Head of caudate nucleus (tissue), 42 donors: ENCODE data around the gene ADGRV1.
"Not testable (repeated sequence)": the region's sequence is repeated elsewhere in the genome, so short reads cannot be mapped to it uniquely, and the experiment has no call there.

Experiments used
- DNase-seq, 42 donors: peaks; one replicate each; pipeline versions ENCODE4 v3.0.0 to v3.0.0-alpha.2; 2020 to 2021; ENCODE audit warnings: mixed read lengths in 7 of 42
- intact Hi-C: fragments of 100-400 bp; cut with DNase I; formaldehyde crosslinking; loops from one replicate; pipeline ENCODE4 v1.15.0; 2022

The ADGRV1 gene

DNA sequence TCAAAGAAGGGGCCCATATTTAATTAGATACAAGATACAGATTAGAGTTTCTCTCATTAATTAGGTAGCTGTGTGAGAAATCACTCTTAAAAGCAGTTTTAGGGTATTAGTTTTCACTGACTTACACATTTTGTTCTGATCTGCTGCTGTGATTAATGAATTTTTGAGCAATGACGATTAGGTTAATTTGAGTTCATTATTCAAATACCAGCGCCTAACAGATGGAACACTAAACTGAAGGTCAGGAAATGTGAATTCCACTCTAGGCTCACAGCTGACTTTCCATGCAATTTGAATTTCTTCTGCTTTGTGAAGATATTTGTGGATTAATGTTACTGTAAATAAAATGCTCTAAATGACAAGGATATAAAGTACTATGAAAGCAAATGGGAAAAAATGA lies 380.6 kb downstream of the ADGRV1 start:
- intact Hi-C loops = no loop called here
- no peak for DNase-seq

DNA sequence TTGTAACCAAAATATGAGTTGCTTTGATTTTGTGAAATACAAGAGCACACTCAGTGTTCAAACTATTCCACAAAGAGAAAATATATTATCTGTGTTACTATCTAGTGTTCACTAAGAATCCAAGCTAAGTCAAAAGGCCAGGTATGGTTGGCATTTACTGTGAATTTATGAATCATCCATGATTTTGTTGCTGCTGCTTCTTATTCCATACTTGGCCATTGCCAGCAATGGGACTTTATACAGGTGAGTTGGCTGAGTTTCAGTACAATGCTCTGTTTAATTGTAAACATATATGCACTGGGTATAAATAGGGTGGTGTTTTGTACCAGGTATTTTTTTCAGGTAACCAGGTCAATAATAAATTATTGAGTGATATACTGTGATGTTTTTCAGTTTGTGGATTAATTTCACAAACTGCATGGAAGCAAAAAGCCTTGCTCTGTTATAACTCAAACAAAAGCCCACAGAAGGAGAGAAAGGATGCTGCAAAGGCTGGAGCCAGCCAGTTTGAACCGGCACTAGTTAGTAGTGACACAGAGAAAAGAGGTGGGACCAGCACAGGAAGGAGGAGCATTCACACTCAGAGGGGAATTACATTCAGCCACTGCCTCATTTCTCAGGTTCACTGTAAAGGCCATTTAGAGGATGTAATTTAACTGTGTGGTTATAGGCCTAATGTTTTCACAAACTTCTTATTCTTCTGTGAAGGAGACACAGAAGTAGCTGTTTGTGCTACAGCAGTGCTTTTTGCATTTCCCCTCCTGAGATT lies 381.8 kb downstream of the ADGRV1 start:
- peak in 9 of 42 donors; percentile 5 to 51 (median 25) for DNase-seq
- intact Hi-C loops = no loop called here

GRCh38 chr5:90941002-90941720 lies 382.6 kb downstream of the ADGRV1 start:
- intact Hi-C loops = no loop called here
- no peak for DNase-seq

DNA sequence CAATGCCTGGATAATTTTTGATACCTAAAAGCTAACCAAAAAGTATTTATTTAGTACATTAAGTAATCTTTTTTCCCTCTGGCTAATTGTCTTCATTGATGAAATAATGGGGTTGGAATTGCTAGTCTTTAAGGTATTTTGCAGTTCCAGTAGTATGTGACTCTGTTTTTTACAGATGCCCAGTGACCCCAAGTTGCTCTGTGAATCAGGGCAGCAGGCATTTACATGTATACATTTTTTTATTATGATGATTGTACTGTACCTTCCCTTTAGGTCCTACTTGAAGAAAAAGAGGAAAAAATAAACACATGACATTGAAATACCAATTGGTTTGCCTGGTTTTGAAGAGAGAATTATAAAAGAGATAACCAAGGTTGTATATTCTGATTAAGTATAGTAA lies 385.5 kb downstream of the ADGRV1 start:
- intact Hi-C loops = no loop called here
- DNase-seq = no peak

DNA sequence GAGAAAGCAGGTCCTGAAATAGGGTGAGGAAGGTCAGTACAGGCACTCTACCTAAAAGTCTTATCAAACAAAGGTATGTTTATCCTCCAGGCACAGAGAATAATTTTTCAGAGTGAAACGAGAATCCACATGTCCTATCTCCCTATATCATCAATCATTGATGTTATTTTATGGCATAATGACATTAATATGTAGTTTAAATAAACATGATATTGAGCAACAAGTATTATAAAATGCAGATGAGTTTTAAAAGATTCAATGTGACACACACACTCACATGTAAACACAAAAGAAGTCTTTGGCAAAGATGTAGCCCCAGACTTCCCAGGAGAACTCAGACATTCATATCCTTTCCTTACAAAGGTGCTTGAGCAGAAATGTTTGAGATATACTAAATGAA lies 389.1 kb downstream of the ADGRV1 start:
- intact Hi-C loops = no loop called here
- no peak for DNase-seq

- no peak for DNase-seq
- intact Hi-C loops = no loop called here
These were observed 390.4 kb downstream of the ADGRV1 start for GRCh38 chr5:90948969-90949368.

GRCh38 chr5:90949469-90950358 lies 391.1 kb downstream of the ADGRV1 start:
- DNase-seq = no peak
- intact Hi-C loops = no loop called here

DNA sequence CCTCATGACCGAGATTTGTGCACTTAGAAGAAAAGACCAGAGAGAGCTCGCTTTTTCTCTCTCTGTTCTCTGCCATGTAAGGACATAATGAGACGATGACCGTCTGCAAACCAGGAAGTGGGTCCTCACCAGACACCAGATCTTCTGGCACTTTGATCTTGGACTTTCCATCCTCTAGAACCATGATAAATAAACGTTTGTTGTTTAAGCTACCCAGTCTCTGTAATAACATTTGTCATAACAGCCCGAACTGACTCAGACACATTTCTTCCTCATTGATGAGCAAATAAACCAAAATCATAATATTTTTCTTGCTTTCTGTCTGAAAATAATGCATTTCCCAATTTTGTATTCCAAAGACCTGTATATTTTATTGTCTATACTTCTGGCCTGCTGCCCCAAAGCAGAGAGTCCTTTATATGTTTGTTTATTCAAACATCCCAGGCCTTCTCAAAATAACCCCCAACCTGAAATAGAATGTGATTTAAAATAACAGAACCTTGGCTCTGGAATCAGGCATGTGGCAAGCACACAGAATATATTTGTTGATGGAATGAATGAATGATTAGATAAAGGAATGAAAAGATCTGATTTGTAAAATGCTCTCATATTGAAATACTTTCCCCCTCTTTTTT lies 396.5 kb downstream of the ADGRV1 start:
- DNase-seq = no peak
- intact Hi-C loops = no loop called here

DNA sequence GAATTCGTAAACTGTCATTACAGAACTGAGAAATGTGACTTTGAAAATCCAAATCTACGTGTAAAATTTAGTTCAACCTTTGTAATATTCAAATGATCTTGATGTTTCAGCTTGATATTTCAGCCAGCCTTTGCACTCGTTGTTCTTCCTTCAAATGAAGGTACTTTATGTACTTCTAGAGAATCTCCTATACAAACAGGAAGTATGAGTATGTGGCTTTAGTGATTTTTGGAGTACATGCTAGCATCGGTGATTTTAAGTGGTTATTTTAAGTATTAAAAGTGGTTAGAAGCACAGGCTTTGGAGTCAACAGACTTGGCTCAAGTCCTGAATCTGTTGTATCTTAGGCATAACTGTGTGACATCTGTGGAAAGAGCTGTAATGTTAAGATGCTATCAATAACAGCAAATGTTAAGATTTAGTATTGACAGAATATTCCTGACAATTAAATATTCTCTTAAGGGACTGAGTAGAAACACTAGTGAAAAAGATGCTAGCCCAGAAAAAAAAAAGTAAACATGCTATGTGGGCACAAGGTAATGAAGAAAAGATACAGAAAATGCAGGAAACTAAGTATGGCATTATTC lies 398.0 kb downstream of the ADGRV1 start:
- intact Hi-C loops = no loop called here

GRCh38 chr5:90957906-90958305 lies 399.3 kb downstream of the ADGRV1 start:
- intact Hi-C loops = no loop called here
- no peak for DNase-seq

More for the DNA sequence above, 398.0 kb downstream of the ADGRV1 start:
- no peak for DNase-seq

DNA sequence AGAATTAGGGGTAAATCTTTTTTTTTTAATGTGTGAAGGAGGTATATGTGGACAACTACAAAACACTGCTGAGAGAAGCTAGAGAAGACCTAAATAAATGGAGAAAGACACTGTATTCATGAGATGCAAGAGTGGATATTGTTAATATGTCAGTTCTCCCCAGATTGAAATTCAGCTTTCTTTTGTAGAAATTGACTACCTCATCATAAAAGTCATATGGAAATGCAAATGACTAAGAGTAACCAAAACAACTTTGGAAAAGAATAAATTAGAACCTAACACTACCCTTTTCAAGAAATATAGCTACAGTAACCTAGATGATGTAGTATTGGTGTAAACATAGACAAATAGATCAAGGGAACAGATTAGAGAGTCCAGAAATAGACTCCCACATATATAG lies 400.7 kb downstream of the ADGRV1 start:
- intact Hi-C loops = no loop called here
- no peak for DNase-seq

- intact Hi-C loops = no loop called here
These were observed 403.9 kb downstream of the ADGRV1 start for GRCh38 chr5:90962481-90962880.

DNA sequence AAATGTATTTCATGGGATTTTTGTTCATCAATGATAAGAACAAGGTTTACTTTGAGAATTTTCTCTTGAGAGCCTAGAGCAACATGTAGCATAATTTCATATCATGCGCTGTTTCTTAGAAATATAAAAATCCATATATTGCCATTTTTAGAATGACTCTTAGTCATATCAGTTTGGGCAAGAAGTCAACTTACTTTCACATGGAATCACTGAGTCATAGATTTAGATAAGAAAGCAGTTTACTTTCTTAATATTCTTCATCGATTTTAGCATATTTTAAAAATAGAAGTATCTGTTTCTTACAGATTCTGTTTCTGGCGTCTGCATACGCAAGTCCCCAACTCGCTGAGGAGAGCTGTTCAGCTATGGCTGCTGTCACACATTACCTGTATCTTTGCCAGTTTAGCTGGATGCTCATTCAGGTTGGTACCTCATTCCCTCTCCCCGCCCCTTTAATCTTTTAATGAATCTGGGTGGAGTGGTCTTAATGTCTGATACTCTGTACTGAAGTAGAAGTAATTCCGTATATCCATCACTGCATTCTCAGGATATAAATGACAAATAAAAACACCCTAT lies 406.6 kb downstream of the ADGRV1 start:
- peak in 10 of 42 donors; percentile 4 to 46 (median 18) for DNase-seq
- intact Hi-C loops = no loop called here

More at GRCh38 chr5:90962481-90962880, 403.9 kb downstream of the ADGRV1 start:
- DNase-seq = peak in 13 of 42 donors; percentile 8 to 62 (median 28)

GRCh38 chr5:90967443-90967842 lies 408.8 kb downstream of the ADGRV1 start:
- intact Hi-C loops = no loop called here
- no peak for DNase-seq

DNA sequence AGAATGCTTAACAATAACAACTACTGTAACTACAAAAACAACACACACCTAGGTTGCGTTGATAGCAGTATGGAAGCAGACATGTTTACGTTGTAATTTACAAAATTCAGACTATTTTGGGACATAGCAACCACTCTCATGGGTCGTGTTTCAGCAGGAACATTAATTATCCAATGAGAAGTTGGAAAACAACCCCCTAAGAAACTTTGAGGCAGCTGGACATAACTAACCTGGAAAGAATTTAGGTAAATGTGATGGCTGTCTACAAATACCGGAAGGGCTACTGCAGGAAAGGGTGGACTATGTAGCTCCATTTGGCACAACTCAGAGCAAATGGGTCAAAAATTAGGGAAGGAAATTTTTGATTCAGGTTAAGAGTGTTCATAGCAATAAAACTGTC lies 409.3 kb downstream of the ADGRV1 start:
- no peak for DNase-seq
- intact Hi-C loops = no loop called here

GRCh38 chr5:90968319-90968718 lies 409.7 kb downstream of the ADGRV1 start:
- intact Hi-C loops = no loop called here
- DNase-seq = no peak

- DNase-seq, intact Hi-C loops: not testable (repeated sequence)
These were observed 411.3 kb downstream of the ADGRV1 start for GRCh38 chr5:90969945-90970344.

GRCh38 chr5:90981177-90981576 lies 422.6 kb downstream of the ADGRV1 start:
- DNase-seq = no peak
- intact Hi-C loops = no loop called here
